ENCODE results near the gene ARID3B.
"Not testable (repeated sequence)": the region's sequence is repeated elsewhere in the genome, so short reads cannot be mapped to it uniquely, and the experiment has no call there.

The ARID3B gene

GRCh38 chr15:74511583-74511982, 29.4 kb upstream of the ARID3B start:
- Histone ChIP-seq H3K27ac (ENCODE audit: low read depth, low read length) (no peak overlapping the region), H3K36me3 (ENCODE audit: control insufficient read depth in 5 of 5, insufficient read depth in 5 of 5, low read length in 5 of 5) (no peaks in the 10 kb centered on the region), H3K9me3 (ENCODE audit: control insufficient read depth in 5 of 5, low read length in 5 of 5) (no peaks in the 10 kb centered on the region), H3K4me3 (ENCODE audit: low read depth in 1 of 5, low read length in 5 of 5) (no peak overlapping the region), H3K4me1 (ENCODE audit: control insufficient read depth in 5 of 5, insufficient read depth in 5 of 5, low read length in 5 of 5) (no peaks in the 10 kb centered on the region), H3K27me3 (ENCODE audit: control insufficient read depth in 5 of 5, insufficient read depth in 4 of 5, low read length in 5 of 5) (no peaks in the 10 kb centered on the region), H3K9ac (ENCODE audit: low read length in 5 of 5) (no peak overlapping the region)

DNA sequence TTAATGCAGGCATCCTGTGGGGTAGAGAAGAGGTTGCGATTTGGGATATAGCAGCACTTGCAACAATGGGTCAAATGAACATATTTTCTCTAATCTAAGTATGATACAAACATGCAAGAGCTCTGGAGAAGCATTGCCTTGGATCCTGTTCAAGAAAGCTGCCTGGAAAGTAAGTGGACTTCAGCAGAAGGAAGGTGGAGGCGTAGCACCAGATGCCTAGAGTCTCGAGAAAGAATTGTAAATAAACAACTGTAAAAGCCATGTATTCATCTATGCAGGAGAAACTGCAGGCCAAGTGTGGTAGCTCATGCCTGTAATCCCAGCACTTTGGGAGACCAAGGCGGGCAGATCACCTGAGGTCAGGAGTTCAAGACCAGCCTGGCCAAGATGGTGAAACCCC, 27.0 kb upstream of the ARID3B start:
- H3K27me3 ChIP-seq (ENCODE audit: control insufficient read depth in 5 of 5, insufficient read depth in 4 of 5, low read length in 5 of 5); H3K9me3 ChIP-seq (ENCODE audit: control insufficient read depth in 5 of 5, low read length in 5 of 5); H3K36me3 ChIP-seq (ENCODE audit: control insufficient read depth in 5 of 5, insufficient read depth in 5 of 5, low read length in 5 of 5); H3K4me3 ChIP-seq (ENCODE audit: low read depth in 1 of 5, low read length in 5 of 5); H3K27ac ChIP-seq (ENCODE audit: low read depth, low read length); H3K4me1 ChIP-seq (ENCODE audit: control insufficient read depth in 5 of 5, insufficient read depth in 5 of 5, low read length in 5 of 5); H3K9ac ChIP-seq (ENCODE audit: low read length in 5 of 5): not testable (repeated sequence)

DNA sequence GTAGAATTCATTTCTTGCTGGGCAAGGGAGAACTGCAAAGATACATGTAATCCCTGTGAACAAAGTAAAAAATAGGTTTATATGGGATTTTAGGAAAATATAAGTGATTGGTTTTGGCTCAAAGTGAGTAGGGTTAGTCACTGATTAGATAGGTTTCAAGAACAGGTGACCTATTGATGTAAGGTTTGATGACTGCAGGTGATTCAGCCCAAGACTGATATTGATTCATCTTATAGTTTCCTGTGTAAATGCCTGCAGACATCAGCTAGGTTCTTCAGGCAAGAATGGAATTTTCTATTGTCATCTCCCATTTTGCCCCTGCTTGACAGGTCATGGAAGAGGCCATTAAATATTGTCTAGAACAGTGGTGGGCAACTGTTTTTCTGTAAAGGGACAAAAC, 23.9 kb upstream of the ARID3B start:
- Histone ChIP-seq H3K4me3 (ENCODE audit: low read depth in 1 of 5, low read length in 5 of 5) (no peak overlapping the region), H3K36me3 (ENCODE audit: control insufficient read depth in 5 of 5, insufficient read depth in 5 of 5, low read length in 5 of 5) (no peaks in the 10 kb centered on the region), H3K4me1 (ENCODE audit: control insufficient read depth in 5 of 5, insufficient read depth in 5 of 5, low read length in 5 of 5) (no peaks in the 10 kb centered on the region), H3K9ac (ENCODE audit: low read length in 5 of 5) (no peak overlapping the region), H3K27me3 (ENCODE audit: control insufficient read depth in 5 of 5, insufficient read depth in 4 of 5, low read length in 5 of 5) (no peaks in the 10 kb centered on the region), H3K27ac (ENCODE audit: low read depth, low read length) (no peak overlapping the region), H3K9me3 (ENCODE audit: control insufficient read depth in 5 of 5, low read length in 5 of 5) (no peaks in the 10 kb centered on the region)

GRCh38 chr15:74519311-74519710, 21.7 kb upstream of the ARID3B start:
- H3K9ac ChIP-seq (ENCODE audit: low read length in 5 of 5): no peak overlapping the region
- H3K27me3 ChIP-seq (ENCODE audit: control insufficient read depth in 5 of 5, insufficient read depth in 4 of 5, low read length in 5 of 5): no peaks in the 10 kb centered on the region
- no peaks in the 10 kb centered on the region for H3K9me3 ChIP-seq (ENCODE audit: control insufficient read depth in 5 of 5, low read length in 5 of 5)
- H3K27ac ChIP-seq (ENCODE audit: low read depth, low read length): no peak overlapping the region
- H3K36me3 ChIP-seq (ENCODE audit: control insufficient read depth in 5 of 5, insufficient read depth in 5 of 5, low read length in 5 of 5): no peaks in the 10 kb centered on the region
- H3K4me3 ChIP-seq (ENCODE audit: low read depth in 1 of 5, low read length in 5 of 5): no peak overlapping the region
- no peaks in the 10 kb centered on the region for H3K4me1 ChIP-seq (ENCODE audit: control insufficient read depth in 5 of 5, insufficient read depth in 5 of 5, low read length in 5 of 5)

DNA sequence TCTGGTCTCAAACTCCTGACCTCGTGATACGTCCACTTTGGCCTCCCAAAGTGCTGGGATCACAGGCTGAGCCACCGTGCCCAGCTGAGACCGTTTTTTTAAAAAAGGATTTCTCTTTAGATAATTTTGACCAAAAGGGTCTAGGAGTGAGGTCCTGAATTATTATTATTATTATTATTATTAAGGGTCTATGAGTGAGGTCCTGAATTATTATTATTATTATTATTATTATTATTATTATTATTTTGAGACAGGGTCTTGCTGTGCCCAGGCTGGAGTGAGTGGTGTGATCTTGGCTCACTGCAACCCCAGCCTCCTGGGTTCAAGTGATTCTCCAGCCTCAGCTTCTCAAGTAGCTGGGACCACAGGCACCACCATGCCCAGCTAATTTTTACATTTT, 20.6 kb upstream of the ARID3B start:
- Histone ChIP-seq H3K9me3 (ENCODE audit: control insufficient read depth in 5 of 5, low read length in 5 of 5) (no peaks in the 10 kb centered on the region), H3K27me3 (ENCODE audit: control insufficient read depth in 5 of 5, insufficient read depth in 4 of 5, low read length in 5 of 5) (no peaks in the 10 kb centered on the region), H3K27ac (ENCODE audit: low read depth, low read length) (no peak overlapping the region), H3K4me1 (ENCODE audit: control insufficient read depth in 5 of 5, insufficient read depth in 5 of 5, low read length in 5 of 5) (no peaks in the 10 kb centered on the region), H3K36me3 (ENCODE audit: control insufficient read depth in 5 of 5, insufficient read depth in 5 of 5, low read length in 5 of 5) (no peaks in the 10 kb centered on the region), H3K4me3 (ENCODE audit: low read depth in 1 of 5, low read length in 5 of 5) (no peak overlapping the region), H3K9ac (ENCODE audit: low read length in 5 of 5) (no peak overlapping the region)

DNA sequence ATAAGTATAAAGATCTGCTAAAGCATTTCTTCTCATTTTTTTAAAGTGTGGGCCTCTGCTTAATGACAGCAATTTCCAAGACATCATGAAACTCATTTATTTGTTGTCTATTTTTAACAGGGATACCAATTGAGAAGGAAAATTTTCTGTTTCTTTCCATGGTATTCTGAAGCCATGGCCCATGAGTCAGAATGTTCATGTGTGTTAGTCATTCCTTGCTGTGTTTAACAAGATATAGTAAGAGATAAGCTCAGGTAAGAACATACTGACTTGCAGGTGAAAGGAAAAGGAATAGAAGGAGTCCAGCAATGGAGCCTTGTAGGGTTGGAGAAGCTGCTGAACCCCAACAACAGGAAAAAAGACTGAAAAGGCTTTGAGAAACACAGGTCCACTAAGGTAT, 17.0 kb upstream of the ARID3B start:
- no peak overlapping the region for H3K27ac ChIP-seq (ENCODE audit: low read depth, low read length)
- H3K9ac ChIP-seq (ENCODE audit: low read length in 5 of 5): no peak overlapping the region
- no peak overlapping the region for H3K4me3 ChIP-seq (ENCODE audit: low read depth in 1 of 5, low read length in 5 of 5)
- no peaks in the 10 kb centered on the region for H3K9me3 ChIP-seq (ENCODE audit: control insufficient read depth in 5 of 5, low read length in 5 of 5)
- no peaks in the 10 kb centered on the region for H3K4me1 ChIP-seq (ENCODE audit: control insufficient read depth in 5 of 5, insufficient read depth in 5 of 5, low read length in 5 of 5)
- H3K27me3 ChIP-seq (ENCODE audit: control insufficient read depth in 5 of 5, insufficient read depth in 4 of 5, low read length in 5 of 5): no peaks in the 10 kb centered on the region
- no peaks in the 10 kb centered on the region for H3K36me3 ChIP-seq (ENCODE audit: control insufficient read depth in 5 of 5, insufficient read depth in 5 of 5, low read length in 5 of 5)

- no peaks in the 10 kb centered on the region for H3K27me3 ChIP-seq (ENCODE audit: control insufficient read depth in 5 of 5, insufficient read depth in 4 of 5, low read length in 5 of 5)
- H3K9ac ChIP-seq (ENCODE audit: low read length in 5 of 5): no peak overlapping the region
- H3K27ac ChIP-seq (ENCODE audit: low read depth, low read length): no peak overlapping the region
- no peaks in the 10 kb centered on the region for H3K36me3 ChIP-seq (ENCODE audit: control insufficient read depth in 5 of 5, insufficient read depth in 5 of 5, low read length in 5 of 5)
- H3K4me1 ChIP-seq (ENCODE audit: control insufficient read depth in 5 of 5, insufficient read depth in 5 of 5, low read length in 5 of 5): no peaks in the 10 kb centered on the region
- H3K9me3 ChIP-seq (ENCODE audit: control insufficient read depth in 5 of 5, low read length in 5 of 5): no peaks in the 10 kb centered on the region
- H3K4me3 ChIP-seq (ENCODE audit: low read depth in 1 of 5, low read length in 5 of 5): no peak overlapping the region
Observed at GRCh38 chr15:74525309-74525708, 15.7 kb upstream of the ARID3B start.

- Histone ChIP-seq H3K27ac (ENCODE audit: low read depth, low read length) (no peak overlapping the region), H3K27me3 (ENCODE audit: control insufficient read depth in 5 of 5, insufficient read depth in 4 of 5, low read length in 5 of 5) (no peaks in the 10 kb centered on the region), H3K9me3 (ENCODE audit: control insufficient read depth in 5 of 5, low read length in 5 of 5) (no peaks in the 10 kb centered on the region), H3K4me1 (ENCODE audit: control insufficient read depth in 5 of 5, insufficient read depth in 5 of 5, low read length in 5 of 5) (no peaks in the 10 kb centered on the region), H3K9ac (ENCODE audit: low read length in 5 of 5) (no peak overlapping the region), H3K36me3 (ENCODE audit: control insufficient read depth in 5 of 5, insufficient read depth in 5 of 5, low read length in 5 of 5) (no peaks in the 10 kb centered on the region), H3K4me3 (ENCODE audit: low read depth in 1 of 5, low read length in 5 of 5) (no peak overlapping the region)
Observed at GRCh38 chr15:74525945-74526344, 15.1 kb upstream of the ARID3B start.

GRCh38 chr15:74528876-74529275, 12.1 kb upstream of the ARID3B start:
- Histone ChIP-seq H3K4me3 (ENCODE audit: low read depth in 1 of 5, low read length in 5 of 5) (no peak overlapping the region), H3K27ac (ENCODE audit: low read depth, low read length) (no peak overlapping the region), H3K9me3 (ENCODE audit: control insufficient read depth in 5 of 5, low read length in 5 of 5) (no peaks in the 10 kb centered on the region), H3K4me1 (ENCODE audit: control insufficient read depth in 5 of 5, insufficient read depth in 5 of 5, low read length in 5 of 5) (no peaks in the 10 kb centered on the region), H3K27me3 (ENCODE audit: control insufficient read depth in 5 of 5, insufficient read depth in 4 of 5, low read length in 5 of 5) (no peaks in the 10 kb centered on the region), H3K9ac (ENCODE audit: low read length in 5 of 5) (no peak overlapping the region), H3K36me3 (ENCODE audit: control insufficient read depth in 5 of 5, insufficient read depth in 5 of 5, low read length in 5 of 5) (no peaks in the 10 kb centered on the region)

GRCh38 chr15:74529921-74530320, 11.1 kb upstream of the ARID3B start:
- Histone ChIP-seq H3K9ac (ENCODE audit: low read length in 5 of 5) (no peak overlapping the region), H3K9me3 (ENCODE audit: control insufficient read depth in 5 of 5, low read length in 5 of 5) (no peaks in the 10 kb centered on the region), H3K4me1 (ENCODE audit: control insufficient read depth in 5 of 5, insufficient read depth in 5 of 5, low read length in 5 of 5) (no peaks in the 10 kb centered on the region), H3K4me3 (ENCODE audit: low read depth in 1 of 5, low read length in 5 of 5) (no peak overlapping the region), H3K36me3 (ENCODE audit: control insufficient read depth in 5 of 5, insufficient read depth in 5 of 5, low read length in 5 of 5) (no peaks in the 10 kb centered on the region), H3K27me3 (ENCODE audit: control insufficient read depth in 5 of 5, insufficient read depth in 4 of 5, low read length in 5 of 5) (no peaks in the 10 kb centered on the region), H3K27ac (ENCODE audit: low read depth, low read length) (no peak overlapping the region)

- H3K4me1 ChIP-seq (ENCODE audit: control insufficient read depth in 5 of 5, insufficient read depth in 5 of 5, low read length in 5 of 5): no peaks in the 10 kb centered on the region
- H3K9me3 ChIP-seq (ENCODE audit: control insufficient read depth in 5 of 5, low read length in 5 of 5): no peaks in the 10 kb centered on the region
- H3K36me3 ChIP-seq (ENCODE audit: control insufficient read depth in 5 of 5, insufficient read depth in 5 of 5, low read length in 5 of 5): no peaks in the 10 kb centered on the region
- no peak overlapping the region for H3K4me3 ChIP-seq (ENCODE audit: low read depth in 1 of 5, low read length in 5 of 5)
- no peak overlapping the region for H3K27ac ChIP-seq (ENCODE audit: low read depth, low read length)
- H3K9ac ChIP-seq (ENCODE audit: low read length in 5 of 5): no peak overlapping the region
- no peaks in the 10 kb centered on the region for H3K27me3 ChIP-seq (ENCODE audit: control insufficient read depth in 5 of 5, insufficient read depth in 4 of 5, low read length in 5 of 5)
Observed at GRCh38 chr15:74530771-74531143, 10.3 kb upstream of the ARID3B start.
